ENCODE measurements around the gene MACIR.
"Not testable (repeated sequence)": the region's sequence is repeated elsewhere in the genome, so short reads cannot be mapped to it uniquely, and the experiment has no call there.

Gene MACIR

GRCh38 chr5:103258368-103258956 is at the start of gene MACIR:
MACIR (plus strand) TSS chr5:103258763; CDS start chr5:103275920, 17,157 bp downstream.
- DNase-seq, result peak; percentile 97

DNA sequence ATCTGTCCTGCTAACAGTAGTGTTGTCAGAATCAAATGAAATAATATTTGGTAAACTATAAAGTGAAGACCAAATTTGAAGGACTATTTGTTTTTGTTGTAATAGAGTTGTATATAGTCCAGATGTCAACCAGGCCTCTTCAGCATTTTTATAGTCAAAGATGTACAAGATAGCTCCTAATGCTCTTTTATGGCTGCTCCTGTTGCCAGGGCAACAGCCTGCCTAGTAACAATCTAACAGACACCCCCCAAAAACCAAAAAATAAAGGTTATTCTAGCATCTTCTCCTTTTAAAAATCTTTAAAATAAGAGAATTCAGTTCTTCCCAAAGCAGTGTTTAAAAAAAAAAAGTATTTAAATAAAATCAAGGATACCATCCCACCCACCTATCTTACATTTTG is 49.5 kb upstream of the MACIR start:
- no peak for DNase-seq

DNA sequence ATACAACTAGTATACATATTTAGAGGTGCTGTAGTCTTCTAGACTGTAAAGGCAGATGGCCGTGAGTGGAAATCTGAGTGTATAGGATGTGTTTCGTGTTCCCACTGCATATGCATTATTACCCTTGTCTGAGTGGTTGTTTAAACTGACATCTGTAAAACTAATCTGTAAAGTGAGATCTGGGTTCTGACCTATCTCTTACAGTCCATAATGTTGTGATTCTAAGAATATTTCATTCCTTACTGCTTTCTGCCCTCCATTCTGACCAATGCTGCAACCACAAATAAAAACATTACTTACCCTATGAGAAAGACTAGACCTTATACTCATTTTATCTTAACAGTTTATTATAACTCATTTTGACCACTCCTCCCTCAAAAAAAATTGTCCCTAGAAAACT is 47.6 kb upstream of the MACIR start:
- DNase-seq, result no peak

DNA sequence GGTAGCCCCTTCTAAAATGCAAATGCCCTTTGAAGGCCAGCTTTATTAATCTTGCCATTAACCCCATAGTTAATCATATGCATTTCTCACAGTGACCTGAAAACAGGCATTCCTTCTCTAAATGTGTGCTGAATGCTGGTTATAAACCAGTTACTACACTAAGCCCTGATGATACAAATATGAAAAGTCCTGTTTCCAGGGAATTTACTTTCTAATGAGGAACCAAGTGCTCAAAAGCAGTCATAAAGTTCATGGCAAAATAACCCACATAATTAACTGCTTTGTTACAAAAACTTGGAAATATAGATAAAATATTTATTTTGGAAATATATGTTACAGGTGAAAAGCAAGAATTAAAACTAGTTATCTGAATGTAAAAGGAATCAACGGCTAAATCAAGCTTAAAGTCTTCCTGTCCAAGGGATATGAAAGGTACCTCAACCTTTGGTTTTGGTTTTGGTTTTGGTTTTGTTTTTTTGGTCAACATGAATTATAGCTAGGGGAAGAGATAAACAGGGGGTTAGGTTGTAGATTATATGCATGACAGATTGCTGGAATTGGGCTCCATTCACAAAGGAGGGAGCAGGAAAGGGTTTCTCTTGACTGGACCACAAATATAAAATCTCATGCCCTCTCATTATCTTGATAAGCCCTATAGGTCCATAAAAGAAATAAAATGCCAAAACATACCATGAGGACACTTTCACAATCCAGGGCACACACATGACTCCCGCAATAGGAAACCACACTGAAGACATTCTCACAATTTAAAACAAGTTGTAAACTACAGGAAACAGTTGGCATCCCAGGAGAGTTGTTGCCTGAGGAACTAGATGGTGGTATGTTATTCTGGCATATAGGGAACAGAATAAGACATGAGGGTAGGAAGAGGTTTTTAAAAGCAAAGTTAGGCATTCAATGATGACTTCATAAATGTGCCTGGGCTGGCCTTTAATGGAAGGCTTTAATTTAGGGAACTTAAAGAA is 46.7 kb upstream of the MACIR start:
- no peak for DNase-seq

DNA sequence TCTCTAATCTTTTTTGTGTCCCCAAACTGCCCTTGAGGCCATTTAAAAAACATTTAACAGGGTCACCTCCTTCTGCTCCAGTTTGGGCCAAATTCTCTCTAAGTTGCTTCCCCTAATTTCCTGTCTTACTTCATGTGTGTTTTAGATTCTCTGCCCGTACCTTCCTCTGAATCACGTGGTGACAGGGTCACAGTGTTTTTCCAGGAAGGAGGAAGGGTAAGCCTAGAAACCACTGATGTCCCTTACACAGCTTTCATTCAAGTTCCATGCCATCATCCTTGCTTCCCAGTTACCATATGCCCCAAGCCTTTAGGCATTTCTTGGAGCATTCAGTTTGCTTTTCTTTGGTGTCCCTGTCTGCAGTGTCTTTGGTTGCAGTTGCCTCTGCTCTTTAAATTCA is 42.4 kb upstream of the MACIR start:
- no peak for DNase-seq

DNA sequence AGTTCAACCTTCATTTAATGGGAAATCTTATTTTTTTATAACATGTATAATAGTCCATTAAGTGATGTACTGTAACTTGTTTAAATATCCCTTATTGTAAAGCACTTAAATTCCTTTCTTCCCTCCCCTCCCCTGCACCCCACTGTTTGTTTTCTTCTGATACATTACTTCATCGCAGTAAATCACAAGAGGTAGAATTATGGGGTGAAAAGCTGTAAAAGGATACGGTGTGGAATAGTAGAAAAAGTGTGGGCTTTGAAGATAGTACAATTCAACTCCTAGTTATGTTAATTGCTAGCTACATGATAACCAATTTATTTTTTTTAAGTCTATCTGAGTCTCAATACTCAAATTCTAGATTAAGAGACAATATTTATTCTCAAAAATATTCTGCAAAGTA is 41.9 kb upstream of the MACIR start:
- DNase-seq, result no peak

GRCh38 chr5:103217101-103217500 is 41.5 kb upstream of the MACIR start:
- no peak for DNase-seq

DNA sequence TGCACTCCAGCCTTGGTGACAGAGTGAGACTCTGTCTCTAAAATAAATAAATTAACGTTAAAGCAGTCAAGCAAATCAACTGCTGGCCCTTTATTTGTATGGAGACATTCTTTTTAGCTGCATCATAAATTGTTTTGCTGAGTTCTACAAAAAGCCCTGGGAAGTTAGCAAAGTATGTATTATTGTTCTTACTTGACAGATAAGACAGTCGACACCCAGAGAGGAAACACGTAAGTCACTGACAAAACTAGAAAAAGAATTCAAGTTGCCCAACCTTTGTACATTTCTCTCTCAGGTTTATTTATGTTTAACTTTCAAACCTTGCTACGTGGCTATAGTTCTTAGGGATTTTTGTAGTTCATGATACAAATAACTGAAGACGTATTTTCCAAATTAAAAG is 40.4 kb upstream of the MACIR start:
- DNase-seq, result no peak

DNA sequence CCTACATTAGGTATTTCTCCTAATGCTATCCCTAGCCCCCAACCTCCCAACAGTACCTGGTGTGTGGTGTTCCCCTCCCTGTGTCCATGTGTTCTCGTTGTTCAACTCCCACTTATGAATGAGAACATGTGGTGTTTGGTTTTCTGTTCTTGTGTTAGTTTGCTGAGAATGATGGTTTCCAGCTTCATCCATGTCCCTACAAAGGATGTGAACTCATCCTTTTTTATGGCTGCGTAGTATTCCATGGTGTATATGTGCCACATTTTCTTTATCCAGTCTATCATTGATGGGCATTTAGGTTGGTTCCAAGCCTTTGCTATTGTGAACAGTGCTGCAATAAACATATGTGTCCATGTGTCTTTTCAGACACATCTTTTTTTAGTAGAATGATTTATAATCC is 39.5 kb upstream of the MACIR start:
- not testable (repeated sequence) for DNase-seq

- no peak for DNase-seq
Observed at GRCh38 chr5:103223031-103223955, 35.3 kb upstream of the MACIR start.

- DNase-seq, result peak; percentile 28
Observed at GRCh38 chr5:103224118-103224893, 34.3 kb upstream of the MACIR start.

- no peak for DNase-seq
Observed at GRCh38 chr5:103224894-103225246, 33.7 kb upstream of the MACIR start.

DNA sequence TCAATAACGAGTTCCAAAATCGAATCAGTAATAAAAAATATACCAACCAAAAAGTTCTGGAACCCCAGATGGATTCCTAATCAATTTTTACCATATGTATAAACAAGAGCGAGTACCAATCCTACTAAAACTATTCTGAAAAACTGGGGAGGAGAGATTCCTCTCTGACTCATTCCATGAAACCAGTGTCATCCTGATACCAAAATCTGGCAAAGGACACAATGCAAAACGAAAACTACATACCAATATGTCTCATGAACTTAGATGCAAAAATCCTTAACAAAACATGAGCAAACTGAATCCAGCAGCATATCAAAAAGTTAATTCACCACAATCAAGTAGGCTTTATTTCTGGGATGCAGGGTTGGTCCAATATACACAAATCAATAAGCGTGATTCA is 30.5 kb upstream of the MACIR start:
- no peak for DNase-seq

DNA sequence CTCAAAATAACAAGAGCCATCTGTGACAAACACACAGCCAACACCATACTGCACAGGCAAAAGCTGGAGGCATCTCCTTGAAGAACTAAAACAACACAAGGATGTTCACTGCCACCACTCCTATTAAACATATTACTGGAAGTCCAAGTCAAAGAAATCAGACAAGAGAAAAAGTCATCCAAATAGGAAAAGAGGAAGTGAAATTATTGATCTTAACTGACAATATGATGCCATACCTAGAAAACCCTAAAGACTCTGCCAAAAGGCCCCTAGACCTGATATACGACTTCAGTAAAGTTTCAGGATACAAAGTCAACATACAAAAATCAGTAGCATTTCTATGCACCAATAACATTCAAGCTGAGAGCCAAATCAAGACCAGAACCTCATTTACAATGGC is 30.0 kb upstream of the MACIR start:
- DNase-seq, result no peak

DNA sequence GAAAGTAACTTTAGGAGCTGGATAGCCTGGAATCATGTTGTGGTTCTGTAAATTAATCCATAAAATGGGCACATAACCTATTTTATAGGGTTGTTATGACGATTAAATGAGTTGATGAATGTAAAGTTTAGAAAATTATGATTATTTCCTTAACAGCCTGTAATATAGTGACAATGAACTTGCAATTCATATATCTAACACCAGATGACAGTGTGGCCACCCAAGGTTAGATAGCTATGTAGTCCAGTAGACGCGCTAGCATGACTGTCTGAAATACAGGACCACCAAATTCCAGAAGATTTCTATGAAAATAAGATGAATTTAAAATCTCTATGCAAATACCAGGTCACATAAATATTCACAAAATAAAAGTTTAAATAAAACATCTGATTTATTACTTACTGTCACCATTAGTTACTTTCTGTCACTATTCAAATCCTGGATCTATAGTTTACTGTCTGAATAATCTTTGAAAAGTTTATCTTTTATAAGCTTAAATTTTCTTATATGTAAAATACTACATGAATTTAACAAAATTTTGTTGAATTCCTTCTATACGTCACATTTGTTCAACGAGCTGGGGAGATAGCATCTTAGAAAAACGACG is 26.1 kb upstream of the MACIR start:
- DNase-seq, result peak; percentile 26

GRCh38 chr5:103234239-103234975 is 24.2 kb upstream of the MACIR start:
- DNase-seq, result no peak

DNA sequence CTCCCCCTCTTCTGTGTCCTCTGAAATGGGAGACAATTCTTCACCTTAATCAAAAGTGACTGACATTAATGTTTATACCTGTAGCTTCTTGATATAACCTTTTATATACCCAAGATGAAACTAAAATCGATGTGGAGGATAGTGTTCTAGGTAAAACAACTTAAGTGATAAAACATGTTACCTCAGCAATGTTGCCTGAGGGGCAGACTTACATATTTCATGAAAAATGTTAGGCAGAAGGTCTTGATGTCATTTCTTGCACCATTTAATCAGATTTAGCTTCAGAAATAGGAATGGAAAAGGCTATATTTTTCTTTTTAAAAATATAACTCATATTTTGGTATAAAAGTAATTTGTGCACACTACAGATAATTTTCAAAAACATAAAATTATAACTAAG is 22.7 kb upstream of the MACIR start:
- DNase-seq, result no peak

- no peak for DNase-seq
Observed at GRCh38 chr5:103237778-103238177, 20.8 kb upstream of the MACIR start.

- DNase-seq, result no peak
Observed at GRCh38 chr5:103243665-103244064, 14.9 kb upstream of the MACIR start.

DNA sequence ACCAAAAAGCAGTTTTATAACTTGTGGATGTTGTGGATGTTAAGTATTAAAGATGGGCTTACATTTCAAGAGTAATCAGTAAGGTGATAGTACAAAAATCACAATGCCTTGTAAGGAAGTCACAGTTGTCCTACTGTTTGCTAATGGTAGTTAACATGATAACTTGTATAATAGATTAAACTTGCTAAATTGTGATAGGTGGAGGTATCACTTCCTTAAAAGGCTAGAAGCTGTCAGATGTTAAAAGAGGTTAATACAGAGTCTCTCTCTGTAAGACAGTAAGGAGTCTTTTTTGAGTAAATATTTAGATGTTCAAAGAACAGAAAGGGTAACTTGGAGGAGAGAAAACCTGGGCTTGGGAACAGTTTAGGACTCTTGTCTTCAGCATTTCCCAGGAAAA is 14.2 kb upstream of the MACIR start:
- no peak for DNase-seq

DNA sequence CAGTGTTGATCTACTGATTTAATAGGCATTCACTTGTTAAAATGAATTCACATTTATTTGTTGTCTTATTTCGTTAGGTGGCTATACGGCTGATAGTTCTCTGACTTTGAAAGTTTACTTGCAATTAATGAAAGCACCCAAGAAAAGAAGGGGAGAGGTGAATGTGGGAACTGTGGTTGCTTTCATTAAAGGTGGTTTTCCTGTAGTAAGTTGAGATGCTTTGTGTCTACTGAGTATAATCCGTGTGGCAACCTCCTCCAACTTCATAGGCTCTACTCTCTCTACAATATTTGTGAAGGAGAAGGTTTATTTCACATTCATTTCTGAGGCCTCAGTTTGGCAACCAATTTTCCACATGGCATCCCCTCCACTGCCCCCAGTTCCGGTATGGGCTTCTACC is 12.8 kb upstream of the MACIR start:
- no peak for DNase-seq
